Karpas-422 (cell line): ENCODE measurements around the gene HCFC1R1. TPM values are rescaled to one million over a fixed set of nuclear protein-coding genes. Genes with fewer than 3 reads are reported as not detected.

Experiments
- DNase-seq: peaks from one replicate; pipeline ENCODE4 v3.0.0-alpha.2; 2015
- H2AFZ ChIP-seq: fragments of 200-600 bp; sonication (generic); 2 replicates; pipeline ENCODE4 v1.6.1; 2014; ENCODE audit warnings: antibody characterized with exemption, low read length, mixed read lengths
- H3K27ac ChIP-seq: fragments of 200-600 bp; sonication (generic); 2 replicates; pipeline ENCODE4 v1.5.1; 2014; ENCODE audit warnings: mild to moderate bottlenecking, low read length, moderate library complexity
- H3K27me3 ChIP-seq: fragments of 200-600 bp; sonication (generic); 2 replicates; pipeline ENCODE4 v1.6.1; 2014; ENCODE audit warnings: low read length, mixed read lengths
- H3K36me3 ChIP-seq: fragments of 200-600 bp; sonication (generic); 2 replicates; pipeline ENCODE4 v1.6.1; 2014; ENCODE audit warnings: low read length, mixed read lengths; ENCODE audit not compliant: insufficient read depth
- H3K4me1 ChIP-seq: fragments of 200-600 bp; sonication (generic); 2 replicates; pipeline ENCODE4 v1.6.1; 2014; ENCODE audit warnings: mild to moderate bottlenecking, low read length, mixed read lengths
- H3K4me2 ChIP-seq: fragments of 200-600 bp; sonication (generic); 2 replicates; pipeline ENCODE4 v1.6.1; 2014; ENCODE audit warnings: low read length, low read depth, mild to moderate bottlenecking; ENCODE audit not compliant: poor library complexity, severe bottlenecking
- H3K4me3 ChIP-seq: fragments of 200-600 bp; sonication (generic); 2 replicates; pipeline ENCODE4 v1.5.1; 2014; ENCODE audit warnings: mild to moderate bottlenecking, antibody characterized with exemption, low read length, mixed read lengths
- H3K79me2 ChIP-seq: fragments of 200-600 bp; sonication (generic); 2 replicates; pipeline ENCODE4 v1.6.1; 2014; ENCODE audit warnings: mild to moderate bottlenecking, low read length, mixed read lengths
- H3K9ac ChIP-seq: fragments of 200-600 bp; sonication (generic); 2 replicates; pipeline ENCODE4 v1.6.0; 2014; ENCODE audit warnings: low read length
- H3K9me2 ChIP-seq: fragments of 200-600 bp; sonication (generic), shearing (Covaris generic); replicated peaks from 2 replicates; pipeline ENCODE4 v1.6.0; 2014; ENCODE audit warnings: mild to moderate bottlenecking, low read length, moderate library complexity; ENCODE audit not compliant: insufficient read depth
- H3K9me3 ChIP-seq: fragments of 300-700, 200-600 bp; sonication (generic); 2 replicates; pipeline ENCODE4 v1.6.1; 2014; ENCODE audit warnings: low read length, mixed read lengths
- H4K20me1 ChIP-seq: fragments of 200-600 bp; sonication (generic); 2 replicates; pipeline ENCODE4 v1.6.1; 2014; ENCODE audit warnings: mild to moderate bottlenecking, antibody characterized with exemption, low read length, low read depth; ENCODE audit not compliant: insufficient read depth
- total RNA-seq: library from RNA; depleted of rRNA; stranded (reverse); fragments of >200 nt; shearing (Covaris generic); gene quantifications from 2 replicates; pipeline ENCODE4 v1.2.3, GENCODE V29; 2014; ENCODE audit warnings: low replicate concordance

The HCFC1R1 gene
- total RNA-seq, 1 experiment from 2014 or later = 67.8 TPM

DNA sequence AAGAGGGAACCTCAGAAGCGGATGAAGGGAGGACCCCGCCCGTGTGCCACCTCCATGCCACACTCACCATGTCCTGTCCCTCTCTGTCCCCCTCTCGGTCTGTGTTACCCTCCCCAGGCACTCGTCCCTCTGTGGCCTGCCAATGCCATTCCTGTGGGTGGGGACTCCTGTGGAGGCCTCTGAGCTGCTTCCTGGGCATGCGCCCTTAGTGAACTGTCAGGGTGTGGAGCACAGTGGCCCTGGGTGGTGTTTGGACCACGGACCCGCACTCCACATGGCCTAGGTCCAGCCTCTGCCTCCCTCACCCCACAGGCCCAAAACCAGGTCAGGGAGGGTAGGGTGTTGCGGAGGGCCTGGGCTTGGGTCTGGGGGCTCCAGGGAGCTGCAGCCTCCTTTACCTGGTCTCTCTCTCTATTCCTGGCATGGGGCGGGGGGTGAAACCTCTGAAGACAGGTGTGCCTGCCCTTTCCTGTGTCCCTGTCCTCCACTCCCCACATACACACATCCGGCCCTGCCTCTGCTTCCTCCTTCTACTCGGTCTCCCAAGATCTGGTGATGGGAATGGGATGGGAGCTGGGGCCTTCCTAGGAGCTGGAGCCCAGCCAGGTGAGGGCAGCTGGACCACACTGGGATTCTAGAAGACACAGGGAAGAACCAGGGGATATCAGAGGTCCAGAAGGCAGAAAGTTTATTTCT is 32.0 kb downstream of the HCFC1R1 start:
- no peak overlapping the region for H3K4me2 ChIP-seq
- H3K4me3 ChIP-seq = no peak overlapping the region
- no peaks in the 10 kb centered on the region for H3K4me1 ChIP-seq
- H4K20me1 ChIP-seq = no peaks in the 10 kb centered on the region
- H3K79me2 ChIP-seq = no peaks in the 10 kb centered on the region
- no peak overlapping the region for H3K27ac ChIP-seq
- H3K27me3 ChIP-seq = no peaks in the 10 kb centered on the region
- no peaks in the 10 kb centered on the region for H3K9me3 ChIP-seq
- H2AFZ ChIP-seq = no peak overlapping the region
- no peak overlapping the region for H3K9ac ChIP-seq
- H3K36me3 ChIP-seq = no peaks in the 10 kb centered on the region
- H3K9me2 ChIP-seq = no peaks in the 10 kb centered on the region
- DNase-seq = no peak

DNA sequence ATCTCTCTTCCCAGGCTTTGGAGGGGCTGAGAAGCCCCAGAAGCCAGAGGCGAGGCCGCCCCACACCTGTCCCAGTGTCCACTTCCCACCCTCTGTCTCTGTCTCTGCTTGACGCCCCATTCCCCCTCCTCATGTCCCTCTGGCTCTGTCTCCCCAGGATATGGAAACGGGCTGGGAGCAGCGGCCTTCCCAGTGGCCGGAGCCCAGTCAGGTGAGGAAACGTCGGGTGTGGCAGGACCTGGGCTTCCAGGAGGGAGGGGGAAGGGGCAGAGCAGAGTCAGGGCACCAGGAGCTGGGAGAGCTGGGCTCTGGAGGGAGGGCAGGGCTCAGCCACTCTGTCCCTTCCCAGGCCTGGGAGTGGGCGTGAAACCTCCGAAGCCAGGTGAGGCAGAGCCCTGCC is 32.9 kb downstream of the HCFC1R1 start:
- no peaks in the 10 kb centered on the region for H4K20me1 ChIP-seq
- H3K79me2 ChIP-seq = no peaks in the 10 kb centered on the region
- DNase-seq = no peak
- H3K4me2 ChIP-seq = no peak overlapping the region
- H3K4me3 ChIP-seq = no peak overlapping the region
- H3K9me2 ChIP-seq = no peaks in the 10 kb centered on the region
- no peak overlapping the region for H3K9ac ChIP-seq
- no peaks in the 10 kb centered on the region for H3K27me3 ChIP-seq
- no peak overlapping the region for H2AFZ ChIP-seq
- H3K27ac ChIP-seq = no peak overlapping the region
- H3K4me1 ChIP-seq = no peaks in the 10 kb centered on the region
- H3K36me3 ChIP-seq = no peaks in the 10 kb centered on the region
- no peaks in the 10 kb centered on the region for H3K9me3 ChIP-seq

DNA sequence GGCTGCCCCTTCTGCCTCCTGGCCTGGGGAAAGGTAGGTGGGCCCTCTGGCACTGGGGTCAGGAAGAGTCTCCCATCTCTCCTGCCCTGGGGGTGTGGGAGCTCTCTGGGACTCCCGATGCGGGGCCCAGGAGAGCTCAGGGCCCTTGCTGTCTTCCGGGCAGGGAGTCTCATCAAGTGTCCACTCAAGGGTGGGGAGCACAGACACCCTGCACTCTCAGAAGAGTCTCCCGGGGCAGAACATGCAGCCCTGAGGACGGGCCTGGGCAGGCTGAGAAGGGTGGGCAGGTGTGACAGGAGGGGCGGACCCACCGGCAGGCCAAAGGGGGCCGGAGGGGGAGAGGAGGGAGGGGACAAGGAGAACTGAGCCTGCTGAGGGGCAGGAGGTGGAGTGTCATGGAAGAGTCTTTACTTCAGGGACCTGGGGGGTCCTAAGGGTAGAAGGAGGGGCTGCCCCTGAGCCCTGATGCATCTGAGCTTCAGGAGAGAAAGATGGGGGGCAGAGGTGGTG is 35.1 kb downstream of the HCFC1R1 start:
- H3K9me3 ChIP-seq = no peaks in the 10 kb centered on the region
- H3K36me3 ChIP-seq = no peaks in the 10 kb centered on the region
- no peak overlapping the region for H3K9ac ChIP-seq
- no peak overlapping the region for H3K27ac ChIP-seq
- H3K9me2 ChIP-seq = no peaks in the 10 kb centered on the region
- H2AFZ ChIP-seq = no peak overlapping the region
- H3K4me1 ChIP-seq = peaks cover 5% of the 10 kb centered on the region
- H3K4me3 ChIP-seq = no peak overlapping the region
- no peaks in the 10 kb centered on the region for H3K27me3 ChIP-seq
- no peaks in the 10 kb centered on the region for H3K79me2 ChIP-seq
- H4K20me1 ChIP-seq = no peaks in the 10 kb centered on the region
- no peak for DNase-seq
- no peak overlapping the region for H3K4me2 ChIP-seq

DNA sequence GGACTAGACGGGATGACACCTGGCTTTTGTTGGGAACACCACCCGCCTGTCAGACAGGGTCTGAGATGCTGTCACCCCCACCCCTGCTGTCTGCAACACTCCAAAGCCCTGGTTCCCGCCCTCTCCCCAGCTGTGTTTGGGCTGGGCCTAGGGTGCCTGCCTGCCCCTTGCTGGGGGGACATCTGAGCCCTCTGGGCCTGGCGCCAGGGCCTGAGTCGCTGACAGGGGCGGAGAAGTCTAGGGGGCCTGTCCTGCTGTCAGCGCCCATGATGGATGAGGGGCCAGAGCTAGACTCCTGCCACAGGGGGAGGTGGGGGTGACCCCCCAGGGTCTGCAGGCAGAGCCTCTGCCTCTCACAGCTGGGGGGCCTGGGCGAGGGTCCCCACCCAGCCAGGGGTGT is 35.9 kb downstream of the HCFC1R1 start:
- Histone ChIP-seq H3K9me2 (no peaks in the 10 kb centered on the region), H3K27ac (no peak overlapping the region)

DNA sequence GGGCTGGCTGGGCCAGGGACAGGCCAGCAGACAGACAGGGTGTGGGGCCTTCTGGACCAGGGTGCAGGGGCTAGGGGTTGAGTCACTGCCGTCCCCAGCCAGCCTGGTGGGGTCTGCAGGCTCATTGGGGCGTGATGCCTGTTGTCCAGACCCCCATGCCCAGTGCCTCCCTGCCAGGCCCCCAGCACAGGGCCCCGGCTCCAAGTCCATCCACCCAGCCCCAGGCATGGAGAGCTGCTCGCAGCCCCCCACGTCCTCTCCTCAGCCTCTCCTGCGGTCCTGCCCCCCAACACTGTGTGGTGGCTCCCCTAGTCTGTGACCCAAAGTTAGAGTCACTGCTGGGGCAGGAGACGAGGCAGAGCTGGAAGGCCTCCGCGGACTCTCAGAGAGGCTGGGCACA is 36.5 kb downstream of the HCFC1R1 start:
- Histone ChIP-seq H3K9me3 (no peaks in the 10 kb centered on the region), H3K36me3 (no peaks in the 10 kb centered on the region), H2AFZ (no peak overlapping the region), H4K20me1 (no peaks in the 10 kb centered on the region), H3K9me2 (no peaks in the 10 kb centered on the region), H3K4me1 (peaks cover 17% of the 10 kb centered on the region), H3K27me3 (no peaks in the 10 kb centered on the region), H3K4me3 (no peak overlapping the region), H3K4me2 (no peak overlapping the region), H3K9ac (no peak overlapping the region), H3K79me2 (no peaks in the 10 kb centered on the region), H3K27ac (no peak overlapping the region)
- no peak for DNase-seq

More for the DNA sequence above, 35.9 kb downstream of the HCFC1R1 start:
- no peak overlapping the region for H2AFZ ChIP-seq
- no peak overlapping the region for H3K4me3 ChIP-seq
- no peaks in the 10 kb centered on the region for H3K79me2 ChIP-seq
- H3K9me3 ChIP-seq = no peaks in the 10 kb centered on the region
- peaks cover 12% of the 10 kb centered on the region for H3K4me1 ChIP-seq
- no peak for DNase-seq
- H3K9ac ChIP-seq = no peak overlapping the region
- no peak overlapping the region for H3K4me2 ChIP-seq
- no peaks in the 10 kb centered on the region for H4K20me1 ChIP-seq
- no peaks in the 10 kb centered on the region for H3K27me3 ChIP-seq
- no peaks in the 10 kb centered on the region for H3K36me3 ChIP-seq

DNA sequence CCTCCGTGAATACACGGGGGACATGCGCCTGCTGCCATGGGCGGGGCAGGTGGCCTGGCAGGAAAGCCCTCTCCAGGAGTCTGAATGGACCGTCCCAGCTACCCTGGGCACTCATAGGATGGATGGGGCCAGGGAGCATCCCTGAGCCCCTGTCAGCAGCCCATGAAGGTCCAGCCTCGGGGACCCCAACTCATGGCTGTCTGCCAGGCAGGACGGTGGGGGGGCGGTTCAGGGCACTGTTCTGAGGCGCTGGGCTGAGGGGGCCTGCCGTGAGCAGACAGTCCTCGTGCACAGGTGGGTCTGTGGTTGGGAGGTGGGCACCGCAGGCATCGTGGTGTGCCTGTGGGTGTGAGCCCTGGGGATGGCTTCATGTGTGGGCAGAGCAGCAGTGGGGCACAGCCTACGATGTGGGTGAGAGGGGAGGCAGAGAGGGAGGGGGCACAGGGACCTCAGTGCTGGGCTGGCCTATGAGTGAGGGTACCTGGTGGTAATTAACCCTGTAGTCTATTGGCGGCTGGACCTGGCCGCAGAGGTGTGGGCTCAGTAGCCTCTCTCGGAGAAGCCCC is 37.0 kb downstream of the HCFC1R1 start:
- Histone ChIP-seq H3K4me1 (peaks cover 18% of the 10 kb centered on the region), H3K4me3 (no peak overlapping the region), H3K9me2 (no peaks in the 10 kb centered on the region), H3K27ac (no peak overlapping the region), H3K36me3 (no peaks in the 10 kb centered on the region), H3K79me2 (no peaks in the 10 kb centered on the region), H3K9ac (no peak overlapping the region), H2AFZ (no peak overlapping the region), H3K9me3 (no peaks in the 10 kb centered on the region), H3K27me3 (no peaks in the 10 kb centered on the region), H3K4me2 (no peak overlapping the region), H4K20me1 (no peaks in the 10 kb centered on the region)
- DNase-seq = no peak

DNA sequence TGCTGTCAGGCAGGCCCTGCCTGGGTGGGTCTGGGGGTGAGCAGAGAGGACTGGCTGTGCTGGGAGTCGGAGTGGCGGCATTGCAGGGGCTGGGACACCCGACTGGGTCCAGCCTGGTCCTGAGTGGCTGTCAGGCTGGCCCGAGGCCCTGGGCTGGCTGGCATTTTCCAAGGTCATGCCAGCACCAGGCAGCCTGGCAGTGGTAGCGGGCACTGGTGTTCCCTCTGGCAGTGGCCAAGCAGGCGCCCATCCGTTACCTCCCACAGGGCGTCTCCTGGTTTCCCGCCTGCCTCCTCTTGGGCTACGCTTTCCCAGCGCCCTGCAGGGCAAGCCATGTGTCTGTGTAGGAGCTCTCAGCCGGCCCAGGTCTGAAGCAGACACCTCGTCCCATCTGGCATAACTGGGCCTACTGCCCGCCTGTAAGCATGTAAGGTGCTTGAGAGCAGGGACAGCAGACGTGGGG is 37.8 kb downstream of the HCFC1R1 start:
- Histone ChIP-seq H3K27ac (no peak overlapping the region), H3K9me3 (no peaks in the 10 kb centered on the region), H3K79me2 (no peaks in the 10 kb centered on the region), H3K27me3 (no peaks in the 10 kb centered on the region), H3K4me1 (peaks cover 24% of the 10 kb centered on the region), H3K36me3 (no peaks in the 10 kb centered on the region), H3K4me2 (no peak overlapping the region), H4K20me1 (no peaks in the 10 kb centered on the region), H3K9me2 (no peaks in the 10 kb centered on the region), H2AFZ (no peak overlapping the region), H3K9ac (no peak overlapping the region), H3K4me3 (no peak overlapping the region)
- DNase-seq = no peak

DNA sequence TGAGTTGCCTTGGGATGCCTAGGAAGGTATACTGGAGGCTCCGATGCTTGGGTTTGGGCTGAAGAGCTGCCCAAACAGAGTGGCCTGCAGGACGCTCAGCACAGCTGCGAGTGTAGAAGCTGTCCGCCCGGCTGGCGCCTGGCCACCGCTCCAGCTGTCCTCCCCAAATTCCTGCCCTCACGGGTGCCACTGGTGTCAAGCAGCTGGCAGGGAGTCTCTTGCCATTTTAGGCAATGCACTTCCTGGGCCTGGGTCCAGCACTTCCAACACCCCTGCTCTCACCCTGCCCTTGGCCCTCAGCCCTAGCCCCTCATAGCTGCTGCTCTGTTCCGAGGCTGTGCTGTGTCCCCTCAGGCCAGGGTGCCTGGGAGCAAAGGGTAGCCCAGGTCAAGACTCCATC is 38.3 kb downstream of the HCFC1R1 start:
- no peak overlapping the region for H3K9ac ChIP-seq
- no peak overlapping the region for H3K27ac ChIP-seq
- no peaks in the 10 kb centered on the region for H4K20me1 ChIP-seq
- no peaks in the 10 kb centered on the region for H3K79me2 ChIP-seq
- DNase-seq = no peak
- no peak overlapping the region for H3K4me2 ChIP-seq
- H3K9me3 ChIP-seq = no peaks in the 10 kb centered on the region
- H3K4me3 ChIP-seq = no peak overlapping the region
- H2AFZ ChIP-seq = no peak overlapping the region
- peaks cover 26% of the 10 kb centered on the region for H3K4me1 ChIP-seq
- no peaks in the 10 kb centered on the region for H3K27me3 ChIP-seq
- H3K9me2 ChIP-seq = no peaks in the 10 kb centered on the region
- H3K36me3 ChIP-seq = no peaks in the 10 kb centered on the region
